HepG2 (cell line): ENCODE measurements around the gene SAMD14. TPM values are rescaled to one million over a fixed set of nuclear protein-coding genes. Genes with fewer than 3 reads are reported as not detected.

Source experiments
- ARHGAP35 ChIP-seq: sonication (generic); formaldehyde crosslinking; IDR thresholded peaks from 2 replicates; pipeline ENCODE4 v1.9.0; 2022; ENCODE audit warnings: mild to moderate bottlenecking, inconsistent platforms, moderate library complexity, missing genetic modification reagents, borderline replicate concordance
- EED ChIP-seq: sonication (generic); formaldehyde crosslinking; IDR thresholded peaks from 2 replicates; pipeline ENCODE4 v1.5.0; 2020; ENCODE audit warnings: mild to moderate bottlenecking, missing genetic modification reagents
- EHMT2 ChIP-seq: fragments of 200-600 bp; sonication (generic); IDR thresholded peaks from 2 replicates; pipeline ENCODE4 v1.7.0; 2017; ENCODE audit warnings: antibody characterized with exemption, low read depth, low read length, borderline replicate concordance
- GTF2F1 ChIP-seq: fragments of 150-350 bp; IDR thresholded peaks from 2 replicates; pipeline ENCODE4 v1.6.1; 2014; ENCODE audit warnings: low read length
- NONO ChIP-seq, 2 experiments: fragments of 450-650 bp in 1 of 2; sonication (generic) in 1 of 2; formaldehyde crosslinking in 1 of 2; IDR thresholded peaks in 1 of 2; conservative IDR thresholded peaks in 1 of 2; 2 replicates each; pipeline versions ENCODE4 v1.6.1 to v1.8.0; 2017 to 2022; ENCODE audit warnings: mild to moderate bottlenecking in 1 of 2, missing genetic modification reagents in 1 of 2, moderate library complexity in 1 of 2
- ZBTB8A ChIP-seq: sonication (generic); formaldehyde crosslinking; IDR thresholded peaks from 2 replicates; pipeline ENCODE4 v1.4.0; 2020; ENCODE audit warnings: mild to moderate bottlenecking, low read depth, missing genetic modification reagents, borderline replicate concordance
- ZNF451 ChIP-seq: sonication (generic); formaldehyde crosslinking; IDR thresholded peaks from 2 replicates; pipeline ENCODE4 v1.5.0; 2020; ENCODE audit warnings: mild to moderate bottlenecking, missing genetic modification reagents
- ZNF468 ChIP-seq: sonication (generic); formaldehyde crosslinking; IDR thresholded peaks from 2 replicates; pipeline ENCODE4 v1.8.0; 2022; ENCODE audit warnings: mild to moderate bottlenecking, moderate library complexity, missing genetic modification reagents
- polyA plus RNA-seq, 8 experiments: library from polyadenylated mRNA; depleted of rRNA in 3 of 8; stranded (reverse) in 7 of 8; unstranded in 1 of 8; fragments of >200 nt; fragmentation: Illumina TruSeq in 4 of 8; extraction: Trizol in 4 of 8; gene quantifications; 2 replicates each; pipeline versions ENCODE4 v1.2.1 to v1.2.3, GENCODE V29; 2011 to 2016; ENCODE audit warnings: low read depth in 4 of 8, missing spikeins in 1 of 8, mixed read lengths in 1 of 8; ENCODE audit not compliant: insufficient read depth in 1 of 8
- total RNA-seq, 5 experiments: library from RNA; depleted of rRNA; stranded (reverse); fragments of >200 nt; fragmentation: Illumina TruSeq; extraction: Trizol; gene quantifications; 2 replicates each; pipeline ENCODE4 v1.2.3, GENCODE V29; 2016; ENCODE audit warnings: low read depth in 1 of 5
- TF ChIP-seq, protein P1 (sequence below): sonication (generic); formaldehyde crosslinking; IDR thresholded peaks from 2 replicates; pipeline ENCODE4 v1.4.0; 2020; ENCODE audit warnings: missing genetic modification reagents, borderline replicate concordance
- TF ChIP-seq, protein P2 (sequence below): sonication (generic); formaldehyde crosslinking; IDR thresholded peaks from 2 replicates; pipeline ENCODE4 v1.8.1; 2022; ENCODE audit warnings: mild to moderate bottlenecking, missing genetic modification reagents
- TF ChIP-seq, protein P3 (sequence below): sonication (generic); formaldehyde crosslinking; IDR thresholded peaks from 2 replicates; pipeline ENCODE4 v1.5.1; 2020; ENCODE audit warnings: mild to moderate bottlenecking, missing genetic modification reagents, borderline replicate concordance
- TF ChIP-seq, protein P4 (sequence below): fragments of 450-650 bp; IDR thresholded peaks from 2 replicates; pipeline ENCODE4 v1.6.1; 2016
- TF ChIP-seq, protein P5 (sequence below): sonication (generic); formaldehyde crosslinking; IDR thresholded peaks from 2 replicates; pipeline ENCODE4 v1.9.0; 2021; ENCODE audit warnings: missing genetic modification reagents, mild to moderate bottlenecking, borderline replicate concordance
- TF ChIP-seq, protein P6 (sequence below): sonication (generic); formaldehyde crosslinking; IDR thresholded peaks from 2 replicates; pipeline ENCODE4 v1.4.0; 2020; ENCODE audit warnings: missing genetic modification reagents

Gene SAMD14
- total and polyA plus RNA-seq, 2 of the 13 experiments (the other 11 are each of a cell fraction or from before 2014, with no cell fraction given), result 0.07 to 0.22 TPM

DNA sequence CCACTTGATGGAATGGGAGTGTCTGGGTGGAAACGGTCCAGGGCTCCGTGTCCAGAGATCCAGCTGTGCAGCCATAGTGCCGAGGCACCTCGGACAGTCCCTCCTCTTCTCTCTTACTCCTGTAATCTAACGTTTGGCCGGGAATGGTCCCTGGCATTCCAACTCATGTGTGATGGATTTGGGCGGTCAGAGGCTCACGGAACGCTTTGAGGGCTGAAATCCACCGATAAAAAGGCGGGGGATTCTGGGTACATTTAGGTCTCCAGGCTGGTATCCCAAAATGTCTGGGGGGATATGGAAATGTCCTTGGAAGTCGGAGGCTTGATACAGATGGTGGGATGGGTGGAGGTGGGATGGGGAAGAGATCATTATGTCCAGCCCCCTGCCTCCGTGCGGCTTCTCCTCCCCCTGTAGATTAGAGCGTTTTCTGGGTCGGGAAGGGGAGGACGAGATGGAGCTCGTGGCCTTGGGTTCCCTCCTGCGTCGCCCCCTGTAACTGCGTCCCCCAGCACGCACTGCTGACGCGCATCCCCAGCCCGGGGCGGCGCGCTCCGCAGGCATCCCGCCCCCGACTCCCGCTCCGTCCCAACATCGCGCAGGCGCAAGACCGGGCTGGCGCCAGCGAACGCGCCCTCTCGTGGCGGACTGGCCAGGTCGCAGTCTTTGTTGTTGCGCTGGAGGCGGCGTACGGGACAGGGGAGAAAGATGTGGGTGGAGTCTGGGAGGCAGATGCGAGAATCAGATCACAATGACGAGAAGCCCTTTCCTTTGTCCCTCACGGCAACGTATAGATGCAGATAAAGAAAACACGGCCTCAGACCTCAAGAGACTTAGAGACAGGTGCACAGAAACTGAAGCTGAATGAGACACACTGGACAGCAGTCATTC lies 31.3 kb upstream of the SAMD14 start (continued):
- no peak for TF ChIP-seq ZBTB8A (CRISPR knock-in tag)
- TF ChIP-seq, protein P1, sequence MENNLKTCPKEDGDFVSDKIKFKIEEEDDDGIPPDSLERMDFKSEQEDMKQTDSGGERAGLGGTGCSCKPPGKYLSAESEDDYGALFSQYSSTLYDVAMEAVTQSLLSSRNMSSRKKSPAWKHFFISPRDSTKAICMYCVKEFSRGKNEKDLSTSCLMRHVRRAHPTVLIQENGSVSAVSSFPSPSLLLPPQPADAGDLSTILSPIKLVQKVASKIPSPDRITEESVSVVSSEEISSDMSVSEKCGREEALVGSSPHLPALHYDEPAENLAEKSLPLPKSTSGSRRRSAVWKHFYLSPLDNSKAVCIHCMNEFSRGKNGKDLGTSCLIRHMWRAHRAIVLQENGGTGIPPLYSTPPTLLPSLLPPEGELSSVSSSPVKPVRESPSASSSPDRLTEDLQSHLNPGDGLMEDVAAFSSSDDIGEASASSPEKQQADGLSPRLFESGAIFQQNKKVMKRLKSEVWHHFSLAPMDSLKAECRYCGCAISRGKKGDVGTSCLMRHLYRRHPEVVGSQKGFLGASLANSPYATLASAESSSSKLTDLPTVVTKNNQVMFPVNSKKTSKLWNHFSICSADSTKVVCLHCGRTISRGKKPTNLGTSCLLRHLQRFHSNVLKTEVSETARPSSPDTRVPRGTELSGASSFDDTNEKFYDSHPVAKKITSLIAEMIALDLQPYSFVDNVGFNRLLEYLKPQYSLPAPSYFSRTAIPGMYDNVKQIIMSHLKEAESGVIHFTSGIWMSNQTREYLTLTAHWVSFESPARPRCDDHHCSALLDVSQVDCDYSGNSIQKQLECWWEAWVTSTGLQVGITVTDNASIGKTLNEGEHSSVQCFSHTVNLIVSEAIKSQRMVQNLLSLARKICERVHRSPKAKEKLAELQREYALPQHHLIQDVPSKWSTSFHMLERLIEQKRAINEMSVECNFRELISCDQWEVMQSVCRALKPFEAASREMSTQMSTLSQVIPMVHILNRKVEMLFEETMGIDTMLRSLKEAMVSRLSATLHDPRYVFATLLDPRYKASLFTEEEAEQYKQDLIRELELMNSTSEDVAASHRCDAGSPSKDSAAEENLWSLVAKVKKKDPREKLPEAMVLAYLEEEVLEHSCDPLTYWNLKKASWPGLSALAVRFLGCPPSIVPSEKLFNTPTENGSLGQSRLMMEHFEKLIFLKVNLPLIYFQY (CRISPR knock-in tag), result no peak; the same call in 1 of the 2 replicates
- TF ChIP-seq, protein P2, sequence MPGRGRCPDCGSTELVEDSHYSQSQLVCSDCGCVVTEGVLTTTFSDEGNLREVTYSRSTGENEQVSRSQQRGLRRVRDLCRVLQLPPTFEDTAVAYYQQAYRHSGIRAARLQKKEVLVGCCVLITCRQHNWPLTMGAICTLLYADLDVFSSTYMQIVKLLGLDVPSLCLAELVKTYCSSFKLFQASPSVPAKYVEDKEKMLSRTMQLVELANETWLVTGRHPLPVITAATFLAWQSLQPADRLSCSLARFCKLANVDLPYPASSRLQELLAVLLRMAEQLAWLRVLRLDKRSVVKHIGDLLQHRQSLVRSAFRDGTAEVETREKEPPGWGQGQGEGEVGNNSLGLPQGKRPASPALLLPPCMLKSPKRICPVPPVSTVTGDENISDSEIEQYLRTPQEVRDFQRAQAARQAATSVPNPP, result no peak
- TF ChIP-seq, protein P3, sequence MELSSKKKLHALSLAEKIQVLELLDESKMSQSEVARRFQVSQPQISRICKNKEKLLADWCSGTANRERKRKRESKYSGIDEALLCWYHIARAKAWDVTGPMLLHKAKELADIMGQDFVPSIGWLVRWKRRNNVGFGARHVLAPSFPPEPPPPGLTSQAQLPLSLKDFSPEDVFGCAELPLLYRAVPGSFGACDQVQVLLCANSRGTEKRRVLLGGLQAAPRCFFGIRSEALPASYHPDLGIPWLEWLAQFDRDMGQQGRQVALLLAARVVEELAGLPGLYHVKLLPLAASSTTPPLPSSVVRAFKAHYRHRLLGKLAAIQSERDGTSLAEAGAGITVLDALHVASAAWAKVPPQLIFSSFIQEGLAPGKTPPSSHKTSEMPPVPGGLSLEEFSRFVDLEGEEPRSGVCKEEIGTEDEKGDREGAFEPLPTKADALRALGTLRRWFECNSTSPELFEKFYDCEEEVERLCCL, result no peak
- no peak for TF ChIP-seq ARHGAP35 (CRISPR knock-in tag)
- TF ChIP-seq, protein P4, sequence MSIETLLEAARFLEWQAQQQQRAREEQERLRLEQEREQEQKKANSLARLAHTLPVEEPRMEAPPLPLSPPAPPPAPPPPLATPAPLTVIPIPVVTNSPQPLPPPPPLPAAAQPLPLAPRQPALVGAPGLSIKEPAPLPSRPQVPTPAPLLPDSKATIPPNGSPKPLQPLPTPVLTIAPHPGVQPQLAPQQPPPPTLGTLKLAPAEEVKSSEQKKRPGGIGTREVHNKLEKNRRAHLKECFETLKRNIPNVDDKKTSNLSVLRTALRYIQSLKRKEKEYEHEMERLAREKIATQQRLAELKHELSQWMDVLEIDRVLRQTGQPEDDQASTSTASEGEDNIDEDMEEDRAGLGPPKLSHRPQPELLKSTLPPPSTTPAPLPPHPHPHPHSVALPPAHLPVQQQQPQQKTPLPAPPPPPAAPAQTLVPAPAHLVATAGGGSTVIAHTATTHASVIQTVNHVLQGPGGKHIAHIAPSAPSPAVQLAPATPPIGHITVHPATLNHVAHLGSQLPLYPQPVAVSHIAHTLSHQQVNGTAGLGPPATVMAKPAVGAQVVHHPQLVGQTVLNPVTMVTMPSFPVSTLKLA, result no peak
- no peak for TF ChIP-seq EHMT2
- no peak for TF ChIP-seq NONO (IDR thresholded peaks at IDR 0.05)
- TF ChIP-seq NONO (CRISPR knock-in tag; conservative IDR thresholded peaks at IDR 0.05), result peak; percentile 92
- TF ChIP-seq EED (CRISPR knock-in tag), result no peak
- TF ChIP-seq, protein P5, sequence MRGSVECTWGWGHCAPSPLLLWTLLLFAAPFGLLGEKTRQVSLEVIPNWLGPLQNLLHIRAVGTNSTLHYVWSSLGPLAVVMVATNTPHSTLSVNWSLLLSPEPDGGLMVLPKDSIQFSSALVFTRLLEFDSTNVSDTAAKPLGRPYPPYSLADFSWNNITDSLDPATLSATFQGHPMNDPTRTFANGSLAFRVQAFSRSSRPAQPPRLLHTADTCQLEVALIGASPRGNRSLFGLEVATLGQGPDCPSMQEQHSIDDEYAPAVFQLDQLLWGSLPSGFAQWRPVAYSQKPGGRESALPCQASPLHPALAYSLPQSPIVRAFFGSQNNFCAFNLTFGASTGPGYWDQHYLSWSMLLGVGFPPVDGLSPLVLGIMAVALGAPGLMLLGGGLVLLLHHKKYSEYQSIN (CRISPR knock-in tag), result no peak
- no peak for TF ChIP-seq ZNF468 (CRISPR knock-in tag)
- TF ChIP-seq GTF2F1, result no peak
- TF ChIP-seq ZNF451 (CRISPR knock-in tag), result peak; percentile 73; the same call in 1 of the 2 replicates
- TF ChIP-seq, protein P6, sequence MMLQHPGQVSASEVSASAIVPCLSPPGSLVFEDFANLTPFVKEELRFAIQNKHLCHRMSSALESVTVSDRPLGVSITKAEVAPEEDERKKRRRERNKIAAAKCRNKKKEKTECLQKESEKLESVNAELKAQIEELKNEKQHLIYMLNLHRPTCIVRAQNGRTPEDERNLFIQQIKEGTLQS (CRISPR knock-in tag), result 0 out of 2 replicates have a peak, but pooled peaks have one; percentile 26
